ENCODE data around the gene NTRK2.

- TF ChIP-seq EZH2phosphoT487 (IDR thresholded peaks at IDR 0.05; ENCODE audit: borderline replicate concordance): no peak
- TF ChIP-seq CTCF (conservative IDR thresholded peaks at IDR 0.05; ENCODE audit: low read length): no peak
These were observed 281.6 kb downstream of the NTRK2 start for GRCh38 chr9:84950879-84951811.

Data from Loucy (cell line).